ENCODE results near the gene RHOBTB3. TPM values are rescaled to one million over a fixed set of nuclear protein-coding genes. Genes with fewer than 3 reads are reported as not detected.
"Not testable (repeated sequence)": the region's sequence is repeated elsewhere in the genome, so short reads cannot be mapped to it uniquely, and the experiment has no call there.

RHOBTB3 gene
- total RNA-seq, 1 experiment from 2014 or later = 95.2 TPM

DNA sequence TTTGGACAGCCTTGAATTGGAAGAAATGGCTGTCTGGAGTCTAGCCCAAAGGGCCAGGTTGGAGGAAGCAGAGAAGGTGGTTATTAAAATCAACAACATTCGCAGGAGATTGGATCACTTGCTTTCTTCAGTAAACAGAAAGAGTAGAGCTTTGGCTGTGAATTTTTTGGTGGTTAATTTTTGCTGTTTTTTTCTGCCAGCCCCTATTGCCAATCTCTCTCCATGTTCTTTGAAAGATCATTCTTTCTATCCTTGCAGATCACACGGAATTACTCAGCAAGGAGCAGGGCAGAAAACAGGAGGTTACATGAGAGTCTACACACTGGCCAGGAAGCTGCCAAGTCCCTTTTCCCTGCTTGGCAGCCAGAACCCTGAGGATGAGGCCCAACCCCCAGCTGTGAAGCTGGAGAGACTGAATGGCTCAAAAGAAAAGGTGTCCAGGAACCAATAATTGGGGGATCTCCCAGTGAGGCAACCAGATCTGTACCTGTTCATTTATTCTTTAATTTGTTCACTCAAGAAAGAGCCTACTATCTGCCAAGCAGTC is 78.4 kb downstream of the RHOBTB3 start:
- in situ Hi-C loops (cut with HindIII; ENCODE audit: low pct_unique_long_range_greater_than_20kb, low sequenced_read_pairs) = no loop called here
- POLR2A ChIA-PET = no interaction called here
- Histone ChIP-seq H3K4me3 (ENCODE audit: low read depth in 2 of 2, low read length in 2 of 2) (no peak overlapping the region), H3K27ac (ENCODE audit: low read length) (no peak overlapping the region), H3K27me3 (ENCODE audit: control insufficient read depth, insufficient read depth, low read length) (no peaks in the 10 kb centered on the region), H3K9me3 (ENCODE audit: control insufficient read depth, insufficient read depth, low read depth, low read length) (no peaks in the 10 kb centered on the region), H3K36me3 (ENCODE audit: control insufficient read depth, insufficient read depth, low read length) (no peaks in the 10 kb centered on the region), H3K4me1 (ENCODE audit: control insufficient read depth, insufficient read depth, low read length) (no peaks in the 10 kb centered on the region)
- no TSS peak for BruUV-seq (replicated peaks)
- ATAC-seq = no peak
- TF ChIP-seq, protein P1, sequence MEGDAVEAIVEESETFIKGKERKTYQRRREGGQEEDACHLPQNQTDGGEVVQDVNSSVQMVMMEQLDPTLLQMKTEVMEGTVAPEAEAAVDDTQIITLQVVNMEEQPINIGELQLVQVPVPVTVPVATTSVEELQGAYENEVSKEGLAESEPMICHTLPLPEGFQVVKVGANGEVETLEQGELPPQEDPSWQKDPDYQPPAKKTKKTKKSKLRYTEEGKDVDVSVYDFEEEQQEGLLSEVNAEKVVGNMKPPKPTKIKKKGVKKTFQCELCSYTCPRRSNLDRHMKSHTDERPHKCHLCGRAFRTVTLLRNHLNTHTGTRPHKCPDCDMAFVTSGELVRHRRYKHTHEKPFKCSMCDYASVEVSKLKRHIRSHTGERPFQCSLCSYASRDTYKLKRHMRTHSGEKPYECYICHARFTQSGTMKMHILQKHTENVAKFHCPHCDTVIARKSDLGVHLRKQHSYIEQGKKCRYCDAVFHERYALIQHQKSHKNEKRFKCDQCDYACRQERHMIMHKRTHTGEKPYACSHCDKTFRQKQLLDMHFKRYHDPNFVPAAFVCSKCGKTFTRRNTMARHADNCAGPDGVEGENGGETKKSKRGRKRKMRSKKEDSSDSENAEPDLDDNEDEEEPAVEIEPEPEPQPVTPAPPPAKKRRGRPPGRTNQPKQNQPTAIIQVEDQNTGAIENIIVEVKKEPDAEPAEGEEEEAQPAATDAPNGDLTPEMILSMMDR (IDR thresholded peaks at IDR 0.05) = no peak
- TF ChIP-seq POLR2AphosphoS5 (IDR thresholded peaks at IDR 0.05; ENCODE audit: low read depth, low read length) (no peak), SIN3A (IDR thresholded peaks at IDR 0.05; ENCODE audit: borderline replicate concordance, insufficient read depth, low read depth, low read length) (no peak), TCF7L2 (IDR thresholded peaks at IDR 0.05; ENCODE audit: low read depth, low read length) (no peak)
- TF ChIP-seq, protein P2, sequence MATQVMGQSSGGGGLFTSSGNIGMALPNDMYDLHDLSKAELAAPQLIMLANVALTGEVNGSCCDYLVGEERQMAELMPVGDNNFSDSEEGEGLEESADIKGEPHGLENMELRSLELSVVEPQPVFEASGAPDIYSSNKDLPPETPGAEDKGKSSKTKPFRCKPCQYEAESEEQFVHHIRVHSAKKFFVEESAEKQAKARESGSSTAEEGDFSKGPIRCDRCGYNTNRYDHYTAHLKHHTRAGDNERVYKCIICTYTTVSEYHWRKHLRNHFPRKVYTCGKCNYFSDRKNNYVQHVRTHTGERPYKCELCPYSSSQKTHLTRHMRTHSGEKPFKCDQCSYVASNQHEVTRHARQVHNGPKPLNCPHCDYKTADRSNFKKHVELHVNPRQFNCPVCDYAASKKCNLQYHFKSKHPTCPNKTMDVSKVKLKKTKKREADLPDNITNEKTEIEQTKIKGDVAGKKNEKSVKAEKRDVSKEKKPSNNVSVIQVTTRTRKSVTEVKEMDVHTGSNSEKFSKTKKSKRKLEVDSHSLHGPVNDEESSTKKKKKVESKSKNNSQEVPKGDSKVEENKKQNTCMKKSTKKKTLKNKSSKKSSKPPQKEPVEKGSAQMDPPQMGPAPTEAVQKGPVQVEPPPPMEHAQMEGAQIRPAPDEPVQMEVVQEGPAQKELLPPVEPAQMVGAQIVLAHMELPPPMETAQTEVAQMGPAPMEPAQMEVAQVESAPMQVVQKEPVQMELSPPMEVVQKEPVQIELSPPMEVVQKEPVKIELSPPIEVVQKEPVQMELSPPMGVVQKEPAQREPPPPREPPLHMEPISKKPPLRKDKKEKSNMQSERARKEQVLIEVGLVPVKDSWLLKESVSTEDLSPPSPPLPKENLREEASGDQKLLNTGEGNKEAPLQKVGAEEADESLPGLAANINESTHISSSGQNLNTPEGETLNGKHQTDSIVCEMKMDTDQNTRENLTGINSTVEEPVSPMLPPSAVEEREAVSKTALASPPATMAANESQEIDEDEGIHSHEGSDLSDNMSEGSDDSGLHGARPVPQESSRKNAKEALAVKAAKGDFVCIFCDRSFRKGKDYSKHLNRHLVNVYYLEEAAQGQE (IDR thresholded peaks at IDR 0.05; ENCODE audit: insufficient read depth in 1 of 2, low read depth in 2 of 2, low read length in 1 of 2) = no peak
- DNase-seq (ENCODE audit: low read depth, low spot score) = no peak
- CTCF ChIA-PET = no interaction called here
- intact Hi-C loops (cut with micrococcal nuclease; ENCODE audit: unreplicated experiment) = no loop called here

DNA sequence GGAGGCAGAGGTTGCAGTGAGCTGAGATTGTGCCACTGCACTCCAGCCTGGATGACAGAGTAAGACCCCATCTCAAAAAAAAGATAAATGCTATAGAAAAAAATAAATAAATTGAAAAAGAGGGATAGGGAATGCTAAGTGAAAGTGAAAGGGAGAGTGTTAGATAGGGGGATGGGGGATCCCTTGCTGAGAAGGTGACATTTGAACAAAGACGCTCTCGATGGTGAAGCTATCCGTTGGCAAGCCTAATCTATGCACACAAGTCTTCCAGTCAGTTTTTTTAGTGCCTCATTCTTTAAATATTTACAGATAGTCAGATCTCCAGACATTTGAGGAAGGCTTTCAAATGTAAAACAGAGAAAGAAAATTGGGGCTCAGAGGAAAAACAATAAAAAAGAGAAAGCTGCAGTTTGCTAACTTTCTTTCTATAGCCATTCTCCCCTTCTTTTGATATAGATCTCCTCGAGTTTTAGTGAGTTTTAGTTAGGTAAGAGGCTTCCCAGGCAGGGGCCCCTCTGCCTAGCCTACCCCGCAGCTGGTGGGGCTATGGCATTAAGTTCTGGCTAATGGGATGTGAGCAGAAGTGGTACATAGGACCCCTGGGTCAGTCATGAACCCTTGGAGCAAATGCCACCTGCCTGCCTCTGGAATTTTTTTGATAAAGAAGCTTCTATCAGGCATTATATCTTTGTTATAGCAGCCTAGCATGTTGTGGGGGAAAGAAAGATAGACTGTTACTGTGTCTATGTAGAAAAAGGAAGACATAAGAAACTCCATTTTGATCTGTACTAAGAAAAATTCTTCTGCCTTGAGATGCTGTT is 79.4 kb downstream of the RHOBTB3 start:
- no peak overlapping the region for H3K27ac ChIP-seq (ENCODE audit: low read length)
- DNase-seq (ENCODE audit: low read depth, low spot score) (no peak), ATAC-seq (no peak)
- TF ChIP-seq, protein P2 (IDR thresholded peaks at IDR 0.05; ENCODE audit: insufficient read depth in 1 of 2, low read depth in 2 of 2, low read length in 1 of 2) = no peak
- TF ChIP-seq, protein P1 (IDR thresholded peaks at IDR 0.05) = no peak
- TF ChIP-seq SIN3A (IDR thresholded peaks at IDR 0.05; ENCODE audit: borderline replicate concordance, insufficient read depth, low read depth, low read length) (no peak), POLR2AphosphoS5 (IDR thresholded peaks at IDR 0.05; ENCODE audit: low read depth, low read length) (no peak), TCF7L2 (IDR thresholded peaks at IDR 0.05; ENCODE audit: low read depth, low read length) (no peak)
- in situ Hi-C loops (cut with HindIII; ENCODE audit: low pct_unique_long_range_greater_than_20kb, low sequenced_read_pairs) = no loop called here
- H3K36me3 ChIP-seq (ENCODE audit: control insufficient read depth, insufficient read depth, low read length) = no peaks in the 10 kb centered on the region
- no peaks in the 10 kb centered on the region for H3K27me3 ChIP-seq (ENCODE audit: control insufficient read depth, insufficient read depth, low read length)
- H3K4me1 ChIP-seq (ENCODE audit: control insufficient read depth, insufficient read depth, low read length) = no peaks in the 10 kb centered on the region
- no TSS peak for BruUV-seq (replicated peaks)
- POLR2A ChIA-PET = no interaction called here
- intact Hi-C loops (cut with micrococcal nuclease; ENCODE audit: unreplicated experiment) = no loop called here
- no peak overlapping the region for H3K4me3 ChIP-seq (ENCODE audit: low read depth in 2 of 2, low read length in 2 of 2)
- CTCF ChIA-PET = no interaction called here
- no peaks in the 10 kb centered on the region for H3K9me3 ChIP-seq (ENCODE audit: control insufficient read depth, insufficient read depth, low read depth, low read length)

DNA sequence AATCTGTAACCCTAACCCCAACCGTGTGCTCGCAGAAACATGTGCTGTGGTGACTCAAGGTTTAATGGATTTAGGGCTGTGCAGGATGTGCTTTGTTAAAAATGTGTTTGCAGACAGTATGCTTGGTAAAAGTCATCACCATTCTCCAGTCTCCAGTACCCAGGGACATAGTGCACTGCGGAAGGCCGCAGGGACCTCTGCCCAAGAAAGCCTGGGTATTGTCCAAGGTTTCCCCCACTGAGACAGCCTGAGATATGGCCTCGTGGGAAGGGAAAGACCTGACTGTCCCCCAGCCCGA is 79.9 kb downstream of the RHOBTB3 start:
- H3K9me3 ChIP-seq (ENCODE audit: control insufficient read depth, insufficient read depth, low read depth, low read length); DNase-seq (ENCODE audit: low read depth, low spot score); POLR2A ChIA-PET; H3K36me3 ChIP-seq (ENCODE audit: control insufficient read depth, insufficient read depth, low read length); in situ Hi-C loops (cut with HindIII; ENCODE audit: low pct_unique_long_range_greater_than_20kb, low sequenced_read_pairs); H3K27me3 ChIP-seq (ENCODE audit: control insufficient read depth, insufficient read depth, low read length); intact Hi-C loops (cut with micrococcal nuclease; ENCODE audit: unreplicated experiment); H3K4me1 ChIP-seq (ENCODE audit: control insufficient read depth, insufficient read depth, low read length); ATAC-seq; H3K27ac ChIP-seq (ENCODE audit: low read length); CTCF ChIA-PET; BruUV-seq (replicated peaks); H3K4me3 ChIP-seq (ENCODE audit: low read depth in 2 of 2, low read length in 2 of 2): not testable (repeated sequence)

Measured in Panc1 (cell line).